ENCODE measurements around the gene RPL37A.
A peak's percentile ranks its signal among the peaks of the same experiment; 100 is the strongest.

RPL37A gene

DNA sequence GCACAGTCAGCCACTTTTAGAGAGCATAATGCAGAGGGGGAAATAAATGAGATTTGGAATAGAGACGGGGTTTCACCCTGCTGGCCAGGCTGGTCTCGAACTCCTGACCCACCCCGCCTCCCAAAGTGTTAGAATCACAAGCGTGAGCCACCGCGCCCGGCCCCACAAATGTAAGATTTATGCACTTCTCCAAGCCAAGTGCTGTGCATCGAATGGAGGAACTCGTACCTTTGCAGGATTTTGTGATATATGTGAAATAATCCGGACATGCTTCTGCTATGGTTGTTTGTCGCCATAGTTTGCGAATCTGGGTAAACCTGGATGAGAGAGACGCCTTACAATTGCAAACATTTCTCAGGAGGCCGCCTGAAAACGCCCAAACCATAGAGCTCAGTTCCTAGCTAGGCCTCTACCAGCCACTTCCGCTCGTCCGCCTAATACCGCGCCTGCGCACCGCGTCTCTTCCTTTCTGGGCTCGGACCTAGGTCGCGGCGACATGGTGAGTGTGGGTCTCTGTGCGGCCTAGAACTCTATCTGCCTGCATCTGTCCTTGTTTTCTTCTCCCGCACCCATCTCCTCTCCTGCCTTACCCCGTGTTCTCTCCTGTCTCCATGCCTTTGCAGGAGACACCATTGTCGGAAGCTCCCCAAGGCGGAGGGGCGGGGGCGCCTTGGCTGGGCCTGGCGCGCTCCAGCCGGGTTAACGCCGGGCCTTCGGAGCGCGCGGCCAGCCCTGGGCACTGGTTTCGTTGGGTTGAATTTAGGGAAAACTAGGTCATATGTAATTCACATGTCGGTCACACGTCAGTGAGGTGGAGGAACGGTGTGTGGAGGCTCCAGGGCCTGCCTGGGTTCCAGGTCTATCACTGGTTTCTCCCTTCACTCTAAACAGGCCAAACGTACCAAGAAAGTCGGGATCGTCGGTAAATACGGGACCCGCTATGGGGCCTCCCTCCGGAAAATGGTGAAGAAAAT is at the start of gene RPL37A:
Gene RPL37A (plus strand): TSS at position 466 of the 974 bp plus-strand sequence. CDS start 31 bp downstream, at position 497.
- DNase-seq = peak; percentile 81

DNA sequence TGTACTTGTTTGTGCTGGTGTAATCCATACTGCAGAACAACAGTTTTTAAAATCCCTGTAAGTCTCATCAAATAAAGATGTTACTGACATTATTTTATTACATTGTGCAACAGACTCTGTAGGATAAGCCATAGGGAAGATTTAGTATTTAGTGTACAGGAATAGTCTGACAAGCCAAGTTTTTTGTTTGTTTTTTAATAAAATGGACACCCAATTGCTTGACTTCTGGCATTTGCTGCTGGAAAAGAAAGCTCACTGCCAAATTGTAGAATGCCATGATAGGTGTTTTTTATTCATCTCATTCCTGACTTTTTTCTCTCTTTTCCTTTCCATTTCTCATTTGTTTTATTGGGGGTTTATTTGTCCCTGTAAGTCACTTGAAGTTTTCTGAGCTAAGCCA is 48.3 kb upstream of the RPL37A start:
- no peak for DNase-seq

DNA sequence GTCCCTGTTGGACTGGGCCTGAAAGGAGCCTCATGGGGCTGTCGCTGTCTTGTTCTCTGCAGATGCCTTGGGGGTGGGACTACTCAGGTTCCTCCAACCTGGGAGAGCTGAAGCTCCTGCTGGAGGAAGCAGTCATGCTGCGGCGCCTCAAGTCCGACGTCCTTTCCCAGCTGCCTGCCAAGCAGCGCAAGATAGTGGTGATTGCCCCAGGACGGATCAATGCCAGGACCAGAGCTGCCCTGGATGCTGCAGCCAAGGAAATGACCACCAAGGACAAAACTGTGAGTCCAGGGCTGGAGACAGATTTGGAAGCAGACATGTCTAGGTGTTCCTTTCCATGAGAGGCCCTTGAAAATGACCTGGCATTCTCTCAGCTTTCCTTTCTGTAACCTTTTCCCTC is 47.9 kb upstream of the RPL37A start:
- no peak for DNase-seq

DNA sequence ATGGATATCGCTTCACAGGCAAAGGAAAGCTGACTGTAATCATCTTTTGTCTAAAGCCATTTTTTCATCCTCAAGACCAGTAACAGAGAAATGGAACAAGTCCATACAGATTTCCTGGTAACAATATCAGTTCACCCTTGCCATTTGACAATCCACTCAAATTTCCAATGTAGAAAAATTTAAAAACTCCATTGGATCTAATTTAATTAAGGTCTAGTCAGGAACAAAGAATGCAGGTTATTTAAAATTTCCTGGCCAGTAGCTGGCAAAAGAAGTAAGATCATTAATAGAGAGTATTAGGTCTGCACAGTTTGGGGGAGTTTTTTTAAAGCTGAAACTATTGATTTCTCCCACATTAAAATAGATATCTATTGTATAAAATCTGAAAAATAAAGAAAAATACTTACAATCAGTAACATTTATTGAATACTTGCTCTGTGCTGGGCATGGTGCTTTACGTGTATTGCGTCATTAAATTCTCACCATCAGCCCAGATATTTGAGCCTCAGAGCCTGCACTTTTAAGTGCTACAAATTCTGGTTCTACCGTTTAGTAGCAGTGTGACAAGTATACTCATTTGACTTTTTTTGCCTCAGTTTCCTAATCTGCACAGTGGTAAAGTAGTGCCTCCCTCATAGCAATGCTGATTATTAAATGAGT is 44.6 kb upstream of the RPL37A start:
- DNase-seq = no peak

DNA sequence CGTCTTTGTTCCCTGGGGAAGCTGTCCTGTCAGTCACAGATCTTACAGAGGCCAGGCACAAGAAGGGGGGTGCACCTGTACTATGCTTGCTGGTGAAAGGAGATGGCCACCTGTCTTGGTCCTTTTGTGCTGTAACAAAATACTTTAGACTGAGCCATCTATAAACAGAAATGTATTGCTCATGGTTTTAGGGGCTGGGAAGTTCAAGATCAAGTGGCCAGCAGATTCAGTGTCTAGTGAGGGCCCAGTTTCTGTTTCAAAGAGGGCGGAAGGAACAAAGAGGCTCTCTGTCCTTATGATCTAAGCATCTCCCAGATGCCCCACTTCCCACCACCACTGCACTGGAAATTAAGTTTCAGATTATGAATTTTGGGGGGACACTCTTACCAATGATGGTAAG is 35.5 kb upstream of the RPL37A start:
- no peak for DNase-seq

DNA sequence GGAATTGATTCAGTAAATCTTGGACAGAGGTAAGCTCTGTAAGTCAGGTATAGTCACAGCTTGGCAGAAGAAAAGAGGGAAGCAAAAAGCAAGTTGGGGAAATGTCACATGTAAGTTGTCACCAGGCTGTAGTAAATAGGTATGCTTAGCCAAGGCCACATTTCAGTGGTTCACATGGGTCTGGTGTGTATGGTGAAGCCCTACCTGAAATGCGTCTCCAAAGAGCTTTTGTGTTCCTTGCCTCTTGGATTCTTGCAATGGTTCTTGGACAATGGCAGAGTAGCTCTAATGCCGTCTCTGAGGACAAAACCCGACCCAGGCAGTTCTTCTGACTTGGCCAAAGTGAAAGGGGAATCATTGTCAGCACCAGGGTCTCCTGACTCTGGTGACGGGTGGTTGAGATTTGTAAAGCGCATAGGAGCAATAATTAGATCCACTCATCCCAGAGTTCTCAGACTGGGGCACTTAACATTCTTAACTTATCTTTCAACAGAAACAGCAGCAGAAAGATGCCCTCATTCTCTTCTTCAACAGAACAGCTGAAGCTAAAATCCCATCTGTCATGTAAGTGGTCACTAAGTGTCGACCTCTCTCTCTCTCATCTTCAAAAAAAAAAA is 34.4 kb upstream of the RPL37A start:
- no peak for DNase-seq

DNA sequence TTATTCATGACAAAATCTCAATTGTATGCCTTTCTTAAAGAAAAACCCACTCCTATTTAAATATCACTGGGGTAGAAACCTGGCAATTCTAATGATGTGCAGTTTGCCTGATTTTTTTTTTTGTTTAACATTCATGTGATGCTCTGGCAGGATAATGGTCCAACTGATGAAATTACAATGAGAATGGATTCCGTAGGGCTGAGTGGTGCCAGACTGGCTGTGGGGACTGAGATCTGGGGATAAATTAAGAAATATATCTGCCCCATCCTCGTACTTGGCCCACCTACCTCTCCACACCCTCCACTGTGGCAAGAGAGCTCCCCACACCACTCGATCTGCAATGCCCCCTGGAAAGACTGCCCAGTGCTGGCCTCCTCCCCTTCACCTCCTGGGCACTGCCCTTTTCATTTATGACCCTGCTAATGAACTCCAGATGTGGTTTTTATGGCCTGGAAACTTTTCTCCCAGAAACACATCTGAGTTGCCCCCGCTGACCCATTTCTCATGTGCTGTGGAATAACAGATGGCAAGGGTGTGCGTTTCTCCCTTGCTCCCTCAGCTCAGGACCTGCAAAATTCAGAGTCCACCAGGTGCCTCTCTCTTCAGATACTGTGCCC is 33.0 kb upstream of the RPL37A start:
- no peak for DNase-seq

DNA sequence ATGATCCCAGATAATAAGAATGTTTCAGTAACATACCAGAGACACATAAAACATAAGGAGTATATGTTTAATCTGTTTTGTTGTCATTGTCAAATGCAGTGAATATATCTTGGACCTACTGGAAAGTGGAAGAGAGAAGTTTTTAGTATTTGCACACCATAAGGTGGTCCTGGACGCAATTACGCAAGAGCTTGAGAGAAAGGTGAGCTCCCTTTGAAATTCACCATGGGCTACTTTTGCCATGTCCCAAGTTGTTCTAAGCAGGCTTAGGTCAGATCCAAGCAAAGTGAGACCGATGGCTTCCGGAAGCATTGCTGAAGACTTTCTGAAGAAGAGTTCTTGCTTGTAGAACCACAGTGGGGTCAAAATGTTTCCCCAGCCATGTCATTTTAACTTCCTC is 30.8 kb upstream of the RPL37A start:
- no peak for DNase-seq

DNA sequence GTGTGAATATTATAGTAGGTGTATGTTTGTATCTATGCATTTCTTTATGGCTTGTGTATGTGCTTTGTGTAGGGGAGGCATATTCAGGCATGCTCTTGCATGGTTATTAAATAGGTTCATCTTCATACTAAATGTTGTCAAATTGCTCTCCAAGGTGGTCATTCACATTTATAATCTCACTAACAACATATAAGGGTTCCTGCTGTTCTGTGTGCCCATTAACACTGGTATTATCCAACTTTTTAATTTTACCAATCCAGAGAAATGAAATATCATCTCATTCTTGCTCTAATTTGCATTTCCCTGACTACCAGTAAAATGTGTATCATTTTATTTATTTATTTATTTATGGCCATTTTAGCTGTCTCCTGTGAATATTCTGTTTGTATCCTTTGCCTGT is 29.0 kb upstream of the RPL37A start:
- DNase-seq = no peak

DNA sequence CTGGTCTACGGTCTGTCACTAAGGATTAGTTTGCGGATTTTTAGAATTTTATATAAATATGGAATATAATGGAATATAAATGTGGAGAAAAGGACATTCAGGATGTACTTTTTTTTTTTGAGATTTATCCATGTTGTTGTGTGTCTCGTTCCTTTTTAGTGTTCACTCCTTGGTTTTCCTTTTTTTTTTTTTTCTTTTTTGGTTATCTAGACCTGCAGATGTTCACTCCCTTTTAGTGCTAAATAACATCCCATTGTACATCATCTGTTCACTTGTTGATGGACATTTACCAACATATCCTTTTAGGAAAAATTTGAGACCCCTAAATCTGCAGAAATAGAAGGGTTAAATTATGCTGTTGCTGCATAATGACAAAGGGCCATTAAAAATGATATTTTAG is 25.5 kb upstream of the RPL37A start:
- DNase-seq = no peak

DNA sequence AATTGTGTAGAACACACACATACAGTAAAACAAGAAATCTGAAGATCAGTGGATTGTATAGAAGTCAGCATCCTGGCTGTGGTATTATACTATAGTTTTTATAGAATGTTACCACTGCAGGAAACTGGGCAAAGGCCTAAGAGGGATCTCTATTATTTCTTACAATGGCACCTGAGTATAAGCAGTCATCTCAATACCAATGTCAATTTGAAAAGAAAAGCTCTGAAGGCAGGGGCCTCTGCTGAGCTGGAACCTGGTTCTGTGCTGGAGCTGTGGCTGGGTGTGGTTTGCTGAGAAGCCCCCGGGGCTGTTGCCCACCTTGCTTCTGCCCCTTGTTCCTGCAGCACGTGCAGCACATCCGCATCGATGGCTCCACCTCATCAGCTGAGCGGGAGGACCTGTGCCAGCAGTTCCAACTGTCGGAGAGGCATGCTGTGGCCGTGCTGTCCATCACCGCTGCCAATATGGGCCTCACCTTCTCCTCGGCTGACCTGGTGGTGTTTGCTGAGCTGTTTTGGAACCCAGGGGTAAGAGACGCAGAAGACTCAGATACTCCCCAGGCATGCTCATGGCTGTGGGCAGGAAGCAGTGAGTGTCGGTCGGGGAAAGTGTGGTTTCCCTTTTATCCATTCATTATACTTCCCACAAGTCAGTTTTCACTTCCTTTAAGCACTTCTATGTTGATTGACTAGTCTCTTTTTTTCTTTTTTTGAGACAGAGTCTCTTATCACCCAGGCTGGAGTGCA is 23.5 kb upstream of the RPL37A start:
- no peak for DNase-seq

DNA sequence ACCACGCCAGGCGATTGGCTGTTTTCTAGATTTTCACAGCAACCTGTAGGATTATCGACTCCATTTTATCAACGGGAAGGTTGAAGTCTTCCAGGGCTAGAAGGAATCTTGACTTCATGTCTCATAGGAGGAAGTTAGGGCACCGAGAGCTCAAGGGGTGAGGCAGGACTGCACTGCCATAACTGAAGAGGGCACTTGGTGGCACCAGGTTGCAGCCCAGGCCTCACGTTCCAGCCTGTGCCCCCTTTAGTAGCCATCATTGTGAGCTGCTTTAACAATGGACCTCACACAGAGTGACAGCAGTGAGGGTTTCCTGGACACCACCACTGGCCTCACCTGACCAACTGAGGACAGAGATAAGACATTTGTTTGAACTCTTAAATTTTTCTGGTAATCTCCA is 22.9 kb upstream of the RPL37A start:
- DNase-seq = no peak

DNA sequence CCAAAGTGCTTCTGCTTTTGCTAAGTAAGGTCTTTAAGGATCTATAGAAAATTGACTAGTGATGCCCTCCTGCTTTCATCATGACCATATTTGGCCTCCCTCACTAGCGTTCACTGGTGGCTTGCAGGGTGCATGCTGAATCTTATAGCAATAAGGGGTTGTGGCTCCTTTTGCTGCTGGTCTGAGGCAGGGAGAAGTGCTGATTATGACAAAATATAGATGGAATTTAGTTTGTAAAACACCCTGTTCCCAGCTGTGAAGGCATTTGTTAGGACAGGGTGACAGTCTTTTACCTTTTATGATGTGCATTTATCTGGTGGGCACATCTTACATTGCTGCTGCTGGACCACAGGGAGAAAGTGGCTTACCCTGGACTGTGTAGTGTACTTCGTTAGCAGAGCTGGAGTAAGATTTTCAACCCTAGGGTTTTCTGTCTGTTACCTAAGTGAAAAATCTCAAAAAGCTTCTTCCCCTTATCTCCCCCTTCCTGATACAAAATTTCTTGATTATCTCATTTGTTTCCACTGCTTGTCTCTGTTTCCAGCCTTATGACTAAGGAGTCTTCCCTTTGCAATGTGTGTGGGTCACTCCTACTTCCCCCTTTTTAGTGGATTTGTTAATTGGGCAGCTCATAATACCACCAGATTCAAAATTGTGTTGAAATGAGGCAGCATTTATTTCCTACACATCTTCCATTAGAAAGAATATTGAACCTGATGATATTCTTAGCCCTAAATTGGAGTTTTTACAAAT is 21.2 kb upstream of the RPL37A start:
- DNase-seq = no peak

DNA sequence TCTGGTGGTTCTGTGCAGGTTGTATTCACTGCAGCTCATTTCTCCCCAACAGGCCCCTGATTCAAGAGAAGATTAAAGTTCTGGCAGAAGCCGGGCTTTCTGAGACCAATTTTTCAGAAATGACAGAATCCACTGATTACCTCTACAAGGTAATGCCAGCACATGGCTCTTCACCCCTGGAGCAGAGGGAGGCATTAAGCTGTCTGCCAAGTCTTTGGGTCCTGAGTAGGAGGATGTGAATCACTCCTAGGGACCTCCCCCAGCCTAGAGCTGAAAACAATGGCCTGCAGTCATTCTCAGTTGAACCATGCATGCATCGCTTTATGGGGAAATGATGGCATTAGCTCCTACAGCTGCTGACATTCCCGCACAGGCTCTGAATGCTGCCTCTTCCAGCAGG is 20.5 kb upstream of the RPL37A start:
- no peak for DNase-seq

DNA sequence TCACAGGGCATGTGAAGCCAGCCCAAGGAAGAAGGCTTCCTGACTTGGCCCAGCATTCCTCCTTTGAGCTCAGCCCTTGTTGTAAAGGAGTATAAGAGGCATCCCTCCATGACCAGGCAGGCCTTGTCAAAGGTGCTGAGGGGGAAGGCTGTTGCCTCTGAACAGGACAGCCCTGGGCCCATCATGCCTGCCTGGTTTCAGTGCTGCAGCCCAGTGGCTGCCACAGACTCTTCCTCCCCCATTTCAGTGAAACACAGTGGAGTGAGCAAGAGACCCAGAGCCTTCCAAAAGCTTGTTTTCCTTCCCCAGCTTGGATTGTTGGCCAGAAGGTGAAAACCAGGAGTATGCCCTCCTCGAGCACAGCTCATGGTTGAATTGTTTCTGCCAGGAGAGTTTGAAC is 19.9 kb upstream of the RPL37A start:
- no peak for DNase-seq

DNA sequence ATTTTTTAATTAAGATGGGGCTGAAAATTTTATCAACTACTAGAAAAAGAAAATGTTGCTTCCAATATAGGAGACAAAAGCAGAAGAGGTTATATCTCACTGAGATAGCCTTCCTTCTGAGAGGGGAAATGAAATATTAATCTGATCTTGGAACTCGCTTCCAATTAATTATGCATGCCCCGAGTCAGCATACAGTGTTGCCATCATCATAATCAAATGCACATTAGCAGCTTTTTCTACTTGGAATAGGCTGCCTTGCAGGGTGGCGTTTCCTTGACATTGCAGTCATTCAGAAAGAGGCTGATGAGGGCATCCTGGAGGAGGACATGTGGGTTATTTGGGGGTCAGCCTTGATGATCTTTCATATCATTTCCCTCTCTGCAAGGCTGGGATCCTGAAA is 18.4 kb upstream of the RPL37A start:
- DNase-seq = no peak

DNA sequence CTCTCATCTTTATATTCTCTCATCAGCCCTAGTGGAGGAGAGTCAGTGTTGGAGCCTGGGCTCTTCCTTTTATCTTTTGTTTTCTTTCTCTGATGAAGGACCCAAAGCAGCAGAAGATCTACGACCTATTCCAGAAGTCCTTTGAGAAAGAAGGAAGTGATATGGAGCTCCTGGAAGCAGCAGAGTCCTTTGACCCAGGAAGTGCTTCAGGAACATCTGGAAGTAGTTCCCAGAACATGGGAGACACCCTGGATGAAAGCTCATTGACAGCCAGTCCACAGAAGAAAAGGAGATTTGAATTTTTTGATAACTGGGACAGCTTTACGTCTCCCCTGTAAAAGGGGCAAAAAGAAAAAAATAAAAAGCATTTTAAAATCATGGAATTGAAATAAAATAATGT is 16.0 kb upstream of the RPL37A start:
- no peak for DNase-seq

DNA sequence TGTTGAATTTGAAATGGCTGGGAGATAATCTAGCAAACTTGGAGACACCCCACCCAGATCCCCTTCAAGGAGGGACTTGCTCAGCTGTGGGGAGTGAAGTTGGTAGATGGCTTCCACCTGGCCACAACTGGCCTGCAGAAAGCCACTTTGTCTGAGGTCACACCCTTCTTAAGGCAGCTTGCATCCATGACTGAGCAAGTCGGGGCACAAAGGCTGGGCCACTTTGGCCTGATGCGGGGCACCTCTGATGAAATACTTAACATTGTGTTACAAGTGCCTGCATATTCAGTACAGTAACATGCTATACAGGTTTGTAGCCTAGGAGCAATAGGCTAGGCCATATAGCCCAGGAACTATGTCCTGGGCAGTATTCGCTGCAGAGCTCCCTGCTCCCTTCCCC is 13.4 kb upstream of the RPL37A start:
- no peak for DNase-seq

DNA sequence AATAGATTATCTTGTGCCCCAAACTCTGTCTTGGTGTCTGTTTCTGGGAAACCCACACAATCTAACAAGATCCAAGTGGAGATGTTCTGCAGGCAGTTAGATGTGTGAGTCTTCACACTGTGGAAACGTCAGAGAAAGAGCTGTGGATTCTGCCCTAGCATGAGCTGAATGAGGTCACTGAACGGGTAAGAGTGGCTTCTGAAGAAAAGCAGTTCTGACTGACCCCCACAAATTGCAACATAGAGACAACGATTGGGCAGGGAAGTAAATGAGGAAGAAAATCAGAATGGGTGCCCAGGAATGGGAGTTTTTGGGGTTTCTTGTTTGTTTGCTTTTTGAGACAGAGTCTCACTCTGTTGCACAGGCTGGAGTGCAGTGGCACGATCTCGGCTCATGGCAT is 12.9 kb upstream of the RPL37A start:
- DNase-seq = no peak

DNA sequence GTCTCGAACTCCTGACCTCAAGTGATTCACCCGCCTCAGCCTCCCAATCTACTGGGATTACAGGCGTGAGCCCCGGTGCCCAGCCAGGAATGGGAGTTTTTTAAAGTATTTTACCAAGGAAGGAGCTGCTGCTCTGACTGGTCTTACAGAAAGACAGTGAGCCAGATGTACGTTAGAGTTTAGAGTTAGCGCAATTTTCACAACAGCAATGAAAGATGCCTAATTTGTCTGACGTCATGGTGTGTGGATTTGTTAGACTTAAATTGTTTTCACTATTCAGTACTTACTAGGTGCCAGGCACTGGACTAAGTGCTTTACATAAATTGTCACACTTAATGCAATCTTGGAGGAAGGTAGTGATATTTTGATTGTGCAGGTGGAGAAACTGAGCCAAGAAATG is 12.4 kb upstream of the RPL37A start:
- no peak for DNase-seq

DNA sequence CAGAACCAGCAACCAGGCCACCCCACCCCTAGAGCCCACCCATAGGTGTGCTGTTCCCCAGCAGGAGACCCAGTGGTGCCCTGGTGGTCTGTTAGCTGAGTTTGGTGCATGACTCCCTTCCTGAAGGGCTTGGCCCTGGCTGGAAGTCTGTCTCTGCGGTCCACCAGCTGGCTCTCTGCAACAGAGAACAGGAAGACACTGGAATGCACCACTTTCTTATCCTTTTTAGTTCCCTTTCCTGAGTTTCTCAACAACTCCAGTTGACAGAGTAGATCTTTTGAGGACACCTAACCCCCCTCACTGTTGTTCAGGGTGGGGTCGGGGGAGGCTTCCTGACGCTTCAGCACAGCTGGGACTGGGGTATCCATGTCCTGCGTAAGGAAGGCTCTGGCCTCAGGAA is 11.9 kb upstream of the RPL37A start:
- no peak for DNase-seq

DNA sequence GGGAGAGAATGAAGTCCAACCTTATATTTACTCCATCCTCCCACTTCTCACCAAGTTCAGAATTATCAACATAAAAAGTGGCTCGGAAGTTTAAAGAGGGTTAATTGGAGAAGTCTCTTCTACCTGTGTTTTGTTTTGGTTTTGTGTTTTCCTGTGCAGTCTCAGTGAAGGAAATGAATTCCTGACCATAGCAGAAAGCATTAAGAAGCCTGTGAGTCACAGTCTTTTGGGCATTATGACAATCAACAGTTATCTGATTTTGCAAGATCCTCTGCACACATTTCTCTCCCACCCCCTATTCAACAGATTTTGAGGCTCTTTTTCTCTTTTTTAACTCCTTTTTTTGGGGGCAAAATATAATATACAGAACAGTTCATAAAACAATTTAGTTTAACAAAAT is 8.6 kb upstream of the RPL37A start:
- no peak for DNase-seq

Measured in NK-92 treated with Interleukin-12 subunit alpha and Interleukin-12 subunit beta, amount 100 ng/mL, for 24 hours (cell line).